Measurements from ENCODE around the gene FAM111A. TPM values are rescaled to one million over a fixed set of nuclear protein-coding genes. Genes with fewer than 3 reads are reported as not detected.

FAM111A gene
- total RNA-seq, 2 donors from 2014 or later: 24.9 to 38.1 TPM

DNA sequence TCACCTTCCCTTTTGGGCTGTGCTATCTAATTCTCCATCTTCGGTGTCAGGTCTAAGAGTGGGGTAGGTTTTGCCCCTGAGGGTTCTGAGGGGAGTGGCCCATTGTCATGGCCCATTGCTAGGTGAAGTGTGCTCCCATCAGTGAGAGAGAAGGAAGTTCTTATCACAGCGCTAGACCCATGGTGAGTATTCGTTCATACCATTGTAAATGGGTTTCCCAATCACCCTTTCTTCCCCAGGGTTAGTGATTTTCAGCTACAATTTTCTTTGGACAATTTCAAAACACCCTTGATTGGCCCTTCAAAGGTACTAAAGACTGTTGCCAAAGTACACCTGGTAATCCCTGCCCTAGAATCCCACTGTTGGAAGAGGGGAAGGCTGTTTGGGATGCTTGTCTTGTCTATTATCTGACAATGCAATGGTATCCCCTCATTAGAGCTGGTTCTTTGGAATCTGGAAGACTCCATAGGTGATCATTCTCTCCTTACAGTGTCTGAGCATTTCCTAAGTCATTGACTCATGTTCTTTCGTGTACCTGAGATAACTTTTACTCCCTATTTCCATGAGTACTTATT is 49.9 kb downstream of the FAM111A start:
- Histone ChIP-seq H3K9ac (ENCODE audit: low read depth in 2 of 2, low read length in 2 of 2) (peak overlapping the region in 1 of 2 donors; percentile 38), H3K4me3 (no peak overlapping the region), H3K4me1 (peaks cover 15% of the 10 kb centered on the region), H3K9me3 (no peaks in the 10 kb centered on the region), H3K36me3 (peaks cover 9% of the 10 kb centered on the region), H3K27ac (no peak overlapping the region), H3K27me3 (no peaks in the 10 kb centered on the region)
- DNase-seq: no peak
- intact Hi-C loops (cut with DNase I): no loop called here
- TF ChIP-seq, protein P1, sequence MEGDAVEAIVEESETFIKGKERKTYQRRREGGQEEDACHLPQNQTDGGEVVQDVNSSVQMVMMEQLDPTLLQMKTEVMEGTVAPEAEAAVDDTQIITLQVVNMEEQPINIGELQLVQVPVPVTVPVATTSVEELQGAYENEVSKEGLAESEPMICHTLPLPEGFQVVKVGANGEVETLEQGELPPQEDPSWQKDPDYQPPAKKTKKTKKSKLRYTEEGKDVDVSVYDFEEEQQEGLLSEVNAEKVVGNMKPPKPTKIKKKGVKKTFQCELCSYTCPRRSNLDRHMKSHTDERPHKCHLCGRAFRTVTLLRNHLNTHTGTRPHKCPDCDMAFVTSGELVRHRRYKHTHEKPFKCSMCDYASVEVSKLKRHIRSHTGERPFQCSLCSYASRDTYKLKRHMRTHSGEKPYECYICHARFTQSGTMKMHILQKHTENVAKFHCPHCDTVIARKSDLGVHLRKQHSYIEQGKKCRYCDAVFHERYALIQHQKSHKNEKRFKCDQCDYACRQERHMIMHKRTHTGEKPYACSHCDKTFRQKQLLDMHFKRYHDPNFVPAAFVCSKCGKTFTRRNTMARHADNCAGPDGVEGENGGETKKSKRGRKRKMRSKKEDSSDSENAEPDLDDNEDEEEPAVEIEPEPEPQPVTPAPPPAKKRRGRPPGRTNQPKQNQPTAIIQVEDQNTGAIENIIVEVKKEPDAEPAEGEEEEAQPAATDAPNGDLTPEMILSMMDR (IDR thresholded peaks at IDR 0.05): no peak

DNA sequence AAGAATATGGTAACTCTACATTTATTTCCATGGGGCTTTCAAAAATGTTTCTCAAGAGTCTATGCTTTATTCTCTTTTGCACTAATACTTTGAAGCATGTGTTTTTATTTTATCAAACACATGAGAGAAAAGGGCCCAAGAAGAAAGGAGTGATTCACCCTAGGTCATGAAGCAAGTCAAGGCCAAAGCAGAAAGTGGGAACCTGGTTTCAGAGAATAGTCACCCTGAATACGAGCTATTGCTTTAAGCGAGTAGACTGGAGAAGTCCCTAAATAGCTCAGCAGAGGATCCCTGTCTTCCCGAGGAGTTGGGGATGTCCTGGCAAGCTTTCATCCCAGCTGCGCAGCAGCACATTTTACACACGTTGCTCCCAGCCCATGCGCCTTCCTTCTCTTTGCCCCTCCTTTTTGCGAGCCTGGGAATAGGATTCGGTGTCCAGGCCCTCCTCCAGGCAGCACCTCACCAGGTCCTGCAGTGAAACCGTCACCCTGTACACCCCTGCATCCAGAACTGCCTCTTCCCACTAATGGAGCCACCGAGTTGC is 51.0 kb downstream of the FAM111A start:
- intact Hi-C loops (cut with DNase I): no loop called here
- Histone ChIP-seq H3K4me1 (peaks cover 12% of the 10 kb centered on the region), H3K4me3 (no peak overlapping the region), H3K27me3 (no peaks in the 10 kb centered on the region), H3K27ac (no peak overlapping the region), H3K9me3 (no peaks in the 10 kb centered on the region), H3K36me3 (peaks cover 9% of the 10 kb centered on the region), H3K9ac (ENCODE audit: low read depth in 2 of 2, low read length in 2 of 2) (no peak overlapping the region)
- TF ChIP-seq, protein P1 (IDR thresholded peaks at IDR 0.05): no peak
- no peak for DNase-seq

DNA sequence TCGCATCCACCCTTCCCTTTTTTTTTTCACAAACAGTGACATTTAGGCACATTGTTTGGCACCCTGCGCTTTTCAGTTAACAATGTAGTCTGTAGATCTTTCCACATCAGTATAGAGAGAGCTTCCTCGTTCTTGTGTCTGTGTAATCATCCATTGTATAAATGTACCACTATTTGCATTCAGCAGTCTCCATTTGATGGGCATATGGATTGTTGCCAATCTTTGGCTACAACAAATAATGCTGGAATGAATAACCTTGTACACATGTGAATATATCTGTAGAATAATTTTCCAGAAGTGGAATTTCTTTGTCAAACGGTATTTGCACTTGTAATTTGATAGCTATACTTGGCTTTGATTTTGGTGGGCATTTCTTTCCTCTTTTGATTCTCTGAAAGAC is 52.9 kb downstream of the FAM111A start:
- H3K36me3 ChIP-seq: peaks cover 9% of the 10 kb centered on the region
- H3K4me1 ChIP-seq: peaks cover 3% of the 10 kb centered on the region
- no peaks in the 10 kb centered on the region for H3K27me3 ChIP-seq
- H3K27ac ChIP-seq: no peak overlapping the region
- H3K9ac ChIP-seq (ENCODE audit: low read depth in 2 of 2, low read length in 2 of 2): no peak overlapping the region
- no peak for DNase-seq
- TF ChIP-seq, protein P1 (IDR thresholded peaks at IDR 0.05): no peak
- intact Hi-C loops (cut with DNase I): no loop called here
- H3K4me3 ChIP-seq: no peak overlapping the region
- H3K9me3 ChIP-seq: no peaks in the 10 kb centered on the region

DNA sequence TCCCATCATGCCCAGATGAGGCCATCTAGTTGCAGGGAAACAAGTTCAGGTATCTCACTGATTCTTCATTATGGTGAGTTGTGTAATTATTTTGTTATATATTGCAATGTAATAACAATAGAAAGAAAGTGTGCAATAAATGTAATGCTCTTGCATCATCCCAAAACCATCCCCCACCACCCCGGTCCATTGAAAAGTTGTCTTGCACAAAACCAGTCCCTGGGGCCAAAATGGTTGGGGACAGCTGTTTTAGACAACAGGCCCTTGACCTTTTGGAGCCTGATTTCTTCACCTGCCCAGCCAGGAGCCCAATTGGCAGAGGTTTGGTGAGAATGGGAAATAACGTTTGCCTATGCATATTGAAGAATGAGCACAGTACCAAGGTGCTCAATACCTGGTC is 54.1 kb downstream of the FAM111A start:
- H3K4me1 ChIP-seq: no peaks in the 10 kb centered on the region
- H3K27ac ChIP-seq: no peak overlapping the region
- no peak overlapping the region for H3K9ac ChIP-seq (ENCODE audit: low read depth in 2 of 2, low read length in 2 of 2)
- H3K27me3 ChIP-seq: no peaks in the 10 kb centered on the region
- intact Hi-C loops (cut with DNase I): no loop called here
- no peaks in the 10 kb centered on the region for H3K9me3 ChIP-seq
- DNase-seq: no peak
- TF ChIP-seq, protein P1 (IDR thresholded peaks at IDR 0.05): no peak
- no peak overlapping the region for H3K4me3 ChIP-seq
- H3K36me3 ChIP-seq: peaks cover 9% of the 10 kb centered on the region

DNA sequence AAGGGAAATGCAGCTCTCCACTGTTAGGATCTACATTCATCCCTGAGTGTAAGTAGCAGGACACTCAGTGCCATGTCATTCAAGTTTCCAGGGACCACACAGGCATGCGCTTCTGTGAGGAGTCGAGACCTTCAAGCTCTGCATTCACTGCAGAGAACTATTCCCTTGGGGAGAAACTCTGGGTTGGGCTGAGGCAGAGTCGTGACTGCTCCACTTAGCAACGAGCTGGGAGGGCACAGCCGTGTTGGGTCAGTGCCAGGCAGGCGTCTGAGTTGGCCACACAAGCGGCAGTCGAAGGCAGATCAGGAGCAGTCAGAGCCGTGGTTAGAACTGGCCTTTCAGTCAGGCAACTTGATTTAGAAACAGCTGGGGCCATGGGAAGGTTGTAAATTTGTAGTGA is 55.3 kb downstream of the FAM111A start:
- Histone ChIP-seq H3K27me3 (no peaks in the 10 kb centered on the region), H3K27ac (no peak overlapping the region), H3K4me3 (no peak overlapping the region), H3K4me1 (no peaks in the 10 kb centered on the region), H3K9me3 (no peaks in the 10 kb centered on the region), H3K9ac (ENCODE audit: low read depth in 2 of 2, low read length in 2 of 2) (peak overlapping the region in 1 of 2 donors; percentile 13), H3K36me3 (no peaks in the 10 kb centered on the region)
- TF ChIP-seq, protein P1 (IDR thresholded peaks at IDR 0.05): no peak
- no peak for DNase-seq
- intact Hi-C loops (cut with DNase I): no loop called here

All from colonic mucosa (tissue), 4 donors.